DMS53 treated with DMSO at 0.1 percent for 48 hours (cell line): Measurements from ENCODE around the gene AZIN2.
A peak's percentile ranks its signal among the peaks of the same experiment; 100 is the strongest.
"Not testable (repeated sequence)": the region's sequence is repeated elsewhere in the genome, so short reads cannot be mapped to it uniquely, and the experiment has no call there.

Experiments
- DNase-seq: peaks from one replicate; lab custom pipeline; 2025; ENCODE audit not compliant: unreplicated experiment; lab: John Stamatoyannopoulos, UW

AZIN2 gene

DNA sequence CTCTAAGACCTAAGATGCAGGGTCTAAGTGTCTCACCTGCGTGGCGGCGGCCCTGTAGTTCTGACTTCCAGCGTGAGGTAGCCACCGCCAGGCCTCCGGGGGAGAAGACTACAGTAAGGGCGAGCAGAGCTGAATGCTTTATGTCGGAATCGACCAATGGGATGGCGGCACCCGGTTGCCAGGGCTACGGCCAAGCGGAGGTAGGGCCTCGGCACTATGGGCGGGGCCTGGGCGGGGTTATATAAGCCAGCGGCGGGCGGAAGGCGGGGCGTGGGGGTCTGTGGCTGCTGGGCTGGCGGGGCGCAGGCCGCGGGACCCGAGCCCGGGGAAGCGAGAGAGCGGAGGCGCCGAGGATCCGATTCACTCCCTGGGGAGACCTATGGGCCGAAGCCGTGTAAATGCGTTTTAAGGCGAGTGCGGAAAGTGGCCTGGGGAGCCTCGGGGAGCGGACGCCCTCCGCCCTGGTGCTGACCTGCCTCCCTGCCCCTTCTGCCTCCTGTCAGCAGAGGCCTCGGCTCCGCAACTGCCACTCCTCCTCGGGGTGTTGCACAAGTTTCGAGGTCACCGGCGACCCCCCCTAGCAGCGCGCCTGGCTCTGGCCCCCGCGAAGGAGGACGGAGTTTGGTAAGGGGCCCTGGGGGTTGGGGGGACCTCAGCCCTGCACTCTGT lies at the start of gene AZIN2:
Gene AZIN2, plus strand, starts transcription at position 269 of the 669 bp plus-strand sequence. CDS start 1,097 bp downstream, outside the sequence.
- peak; percentile 87 for DNase-seq

DNA sequence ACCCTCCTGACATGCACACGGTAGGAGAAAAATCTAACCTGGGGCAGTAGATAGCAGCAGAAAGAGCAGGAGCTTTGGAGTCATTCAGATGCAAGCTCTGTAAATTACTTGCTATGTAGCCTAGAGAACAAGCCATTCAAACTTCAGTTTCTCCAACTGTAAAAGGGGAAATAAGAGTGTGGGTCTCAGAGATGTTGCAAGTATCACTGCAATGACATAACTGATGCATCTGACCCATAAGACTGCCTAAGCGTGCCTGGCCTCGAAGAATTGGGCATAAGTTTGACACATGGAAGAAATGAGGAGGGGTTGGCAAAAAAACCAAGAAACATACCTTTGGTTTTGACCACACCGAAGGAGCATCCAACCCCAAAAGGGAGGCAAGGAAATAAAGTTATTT lies 49.4 kb upstream of the AZIN2 start:
- no peak for DNase-seq

DNA sequence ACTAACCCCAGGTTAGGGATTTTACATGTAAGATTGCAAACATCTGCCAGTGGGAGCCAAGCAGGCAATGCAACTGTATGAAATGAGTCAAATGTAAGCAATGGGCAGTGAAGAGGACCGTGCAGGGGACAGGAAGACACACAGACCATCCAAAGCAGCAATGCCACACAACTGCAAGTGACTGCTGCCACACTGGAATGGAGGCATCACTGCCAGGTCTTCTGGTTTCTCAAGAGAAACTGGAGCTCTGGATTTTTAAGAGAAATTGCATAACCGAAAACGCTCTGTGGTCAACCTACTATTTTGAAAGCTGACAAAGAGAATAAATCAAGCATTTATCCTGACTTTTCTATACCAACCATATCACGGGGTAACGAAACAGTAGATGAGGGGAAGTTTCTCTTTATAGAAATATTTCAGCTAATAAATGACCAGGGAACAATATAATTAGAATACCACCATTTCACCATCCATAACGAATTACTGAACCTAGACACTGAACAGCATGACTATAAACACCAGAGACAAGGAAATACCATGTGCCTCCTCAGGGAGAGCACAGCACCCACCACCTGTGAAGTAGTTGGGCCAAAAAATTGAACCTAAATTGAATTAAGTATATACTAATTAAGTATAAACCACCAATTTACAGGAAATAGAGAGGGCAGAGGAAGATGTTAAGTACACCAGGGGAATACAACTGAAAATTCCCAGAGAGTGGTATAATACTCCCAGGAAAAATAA lies 48.7 kb upstream of the AZIN2 start:
- DNase-seq, result no peak

DNA sequence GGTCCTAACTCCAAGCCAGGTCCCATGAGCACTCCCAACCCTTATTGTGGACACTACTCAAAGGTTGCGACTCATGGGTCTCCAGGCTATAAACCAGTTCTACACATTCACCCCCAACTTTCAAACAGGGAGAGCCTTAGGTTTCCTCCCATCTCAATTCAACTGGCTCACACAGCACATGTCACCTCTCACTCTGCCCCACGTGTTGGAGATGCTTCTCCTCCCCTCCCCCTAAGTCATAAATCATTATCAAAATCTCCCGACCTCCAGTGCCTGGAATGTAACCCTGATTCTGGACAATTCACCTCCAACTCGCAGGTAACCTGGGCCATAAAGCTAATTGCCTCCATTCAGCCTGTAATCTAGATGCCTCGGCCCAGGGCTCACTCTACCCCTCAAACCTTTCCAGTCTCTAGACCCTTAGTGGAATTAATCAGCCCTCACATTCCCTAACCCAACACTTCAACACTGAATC lies 44.9 kb upstream of the AZIN2 start:
- no peak for DNase-seq

DNA sequence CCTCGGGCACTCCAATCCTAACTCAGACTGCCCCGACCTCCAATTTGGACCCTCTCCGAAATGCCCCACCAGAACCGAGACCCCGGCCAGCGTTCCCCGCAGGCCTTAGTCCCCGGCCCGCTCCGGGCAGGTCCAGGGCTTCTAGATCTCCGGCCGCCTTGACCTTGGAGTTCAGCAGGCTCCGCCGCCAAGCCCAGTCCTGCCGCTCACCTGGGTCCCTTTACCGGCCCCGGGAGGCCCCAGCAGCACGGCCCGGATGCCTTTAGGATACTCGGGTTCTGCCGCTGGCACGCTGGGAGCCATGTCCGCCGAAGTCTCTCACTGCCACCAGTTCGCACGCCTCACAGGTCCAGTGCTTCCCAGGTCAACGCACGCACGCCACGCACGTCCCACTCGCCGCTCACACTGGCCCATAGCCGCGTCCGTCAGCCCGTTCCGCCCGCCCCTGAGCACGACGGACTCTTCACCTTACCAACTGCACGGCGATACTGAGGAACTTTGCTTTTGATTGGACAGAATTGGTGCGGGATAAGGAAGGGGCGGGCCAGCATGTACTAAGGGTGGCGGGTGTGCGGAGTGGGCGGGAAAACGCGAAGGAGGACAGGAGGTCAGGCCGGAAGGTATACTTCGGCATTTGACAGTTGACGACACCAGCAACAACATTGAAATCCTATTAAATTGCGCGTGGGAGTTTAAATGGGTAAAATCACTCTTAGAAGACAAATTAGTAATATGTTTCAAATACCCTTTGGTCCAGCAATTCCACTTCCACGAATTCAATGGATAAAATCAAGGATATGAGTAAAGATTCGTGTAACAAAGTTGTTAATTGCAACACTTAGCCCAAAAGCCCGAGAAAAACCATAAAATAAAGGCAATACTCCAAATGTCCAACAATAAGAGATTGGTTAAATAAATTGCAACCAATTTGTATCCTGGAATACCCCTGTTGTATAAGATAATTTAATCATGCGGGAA lies 44.1 kb upstream of the AZIN2 start, which contains the start of gene AK2:
Gene AK2, minus strand, starts transcription at position 358 of the 978 bp plus-strand sequence. Its CDS starts 55 bp downstream, at position 303.
- peak; percentile 98 for DNase-seq

DNA sequence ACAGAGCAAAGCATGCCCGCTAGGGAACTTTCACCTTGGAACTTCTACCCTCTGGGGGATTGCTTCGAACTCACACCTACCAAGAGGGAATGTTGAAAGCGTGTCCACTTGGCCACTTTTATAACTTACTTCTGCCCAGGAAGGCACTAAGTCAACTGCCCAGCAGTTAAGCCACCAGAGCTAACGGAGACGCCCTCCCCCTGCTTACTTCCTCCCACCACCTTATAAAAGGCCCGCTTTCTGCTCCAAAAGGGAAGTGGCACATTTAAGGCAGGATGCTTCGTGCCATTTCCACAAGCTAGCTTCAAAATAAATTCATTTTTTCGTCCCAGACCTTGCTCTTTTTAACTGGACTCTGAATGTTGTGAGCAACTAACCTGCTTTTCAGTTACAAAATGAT lies 41.1 kb upstream of the AZIN2 start:
- DNase-seq, result no peak

DNA sequence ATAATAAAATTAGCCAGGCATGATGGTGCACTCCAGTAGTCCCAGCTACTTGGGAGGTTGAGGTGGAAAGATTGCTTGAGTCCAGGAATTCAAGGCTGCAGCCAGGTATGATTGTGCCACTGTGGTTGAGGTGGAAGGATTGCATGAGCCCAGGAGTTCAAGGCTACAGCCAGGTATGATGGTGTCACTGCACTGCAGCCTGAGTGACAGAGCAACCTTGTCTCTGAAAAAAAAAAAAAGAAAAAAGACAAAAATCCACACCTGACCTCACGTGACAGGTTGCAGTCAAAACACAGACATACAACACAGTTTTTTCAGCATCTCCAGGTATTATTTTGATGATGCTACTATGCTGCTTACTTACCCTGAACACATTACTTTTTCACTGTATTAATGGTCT lies 39.9 kb upstream of the AZIN2 start:
- no peak for DNase-seq

DNA sequence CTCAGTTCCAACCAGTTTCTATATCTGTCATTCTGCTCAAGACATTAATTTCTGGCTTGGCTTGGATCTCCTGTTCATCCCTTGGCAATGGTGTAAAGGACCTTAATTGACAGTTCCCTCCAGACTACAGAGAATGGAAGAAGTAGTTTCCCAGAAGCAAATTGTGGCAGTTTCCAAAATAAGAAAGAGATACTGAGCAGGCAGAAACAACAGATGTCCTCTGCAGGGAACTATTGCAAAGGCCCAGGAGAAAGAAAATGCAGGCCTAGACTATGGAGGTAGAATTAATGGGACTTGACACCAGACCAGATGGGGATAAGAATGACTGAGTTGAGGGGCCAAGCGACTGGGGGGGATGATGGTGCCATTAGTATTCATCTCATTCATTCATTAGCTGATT lies 38.1 kb upstream of the AZIN2 start:
- no peak for DNase-seq

DNA sequence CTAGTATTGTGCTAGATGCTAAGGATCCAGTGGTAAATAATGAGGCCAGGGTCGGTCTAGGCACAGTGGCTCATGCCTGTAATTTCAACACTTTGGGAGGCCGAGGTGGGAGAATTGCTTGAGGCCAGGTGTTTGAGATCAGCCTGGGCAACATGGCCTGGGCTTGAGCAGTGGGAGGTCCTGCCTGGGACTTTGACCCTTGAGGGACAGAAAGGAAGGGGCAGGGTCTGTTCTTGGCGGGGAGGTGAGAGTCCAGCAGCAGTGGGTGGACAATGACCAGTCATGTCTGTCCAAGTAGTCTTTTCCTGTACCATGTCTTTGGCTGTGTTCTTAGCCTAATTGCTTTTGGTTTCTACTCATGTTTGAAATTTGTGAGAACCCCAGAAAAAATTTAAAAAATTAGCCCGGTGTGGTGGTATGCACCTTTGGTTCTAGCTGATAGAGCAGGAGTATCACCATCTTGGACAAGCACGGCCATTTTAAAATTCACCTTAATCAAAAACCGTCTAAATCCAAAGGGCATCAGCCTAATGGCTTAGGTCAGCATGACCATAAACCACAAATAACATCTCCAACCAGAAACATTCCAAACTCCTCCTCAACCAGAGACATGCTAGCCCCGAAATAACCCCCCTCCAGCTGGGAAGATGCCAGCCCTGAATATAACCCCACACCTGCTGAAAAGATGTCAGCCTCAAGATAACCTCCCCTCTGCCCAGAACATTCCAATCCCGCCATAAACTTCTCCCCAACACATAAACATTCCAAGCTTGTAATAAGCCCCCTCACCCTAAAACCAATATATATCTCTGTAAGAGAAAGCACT lies 37.5 kb upstream of the AZIN2 start:
- DNase-seq, result no peak

DNA sequence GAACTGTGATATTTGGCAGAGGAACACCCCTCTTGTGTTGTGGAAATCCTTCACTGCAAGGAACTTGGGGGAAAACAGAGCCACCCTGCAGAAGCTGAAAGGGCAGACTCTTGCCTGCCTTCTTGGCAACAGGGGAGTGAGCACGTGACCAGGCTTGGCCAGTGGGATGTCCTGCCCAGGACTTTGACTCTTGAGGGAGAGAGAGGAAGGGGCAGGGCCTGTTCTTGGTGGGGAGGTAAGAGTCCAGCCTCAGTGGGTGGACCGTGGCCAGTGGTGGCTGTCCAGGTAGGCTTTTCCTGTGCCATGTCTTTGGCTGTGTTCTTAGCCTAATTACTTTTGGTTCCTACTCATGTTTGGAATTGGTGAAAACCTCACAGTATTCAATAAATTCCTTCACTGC lies 35.7 kb upstream of the AZIN2 start:
- no peak for DNase-seq

DNA sequence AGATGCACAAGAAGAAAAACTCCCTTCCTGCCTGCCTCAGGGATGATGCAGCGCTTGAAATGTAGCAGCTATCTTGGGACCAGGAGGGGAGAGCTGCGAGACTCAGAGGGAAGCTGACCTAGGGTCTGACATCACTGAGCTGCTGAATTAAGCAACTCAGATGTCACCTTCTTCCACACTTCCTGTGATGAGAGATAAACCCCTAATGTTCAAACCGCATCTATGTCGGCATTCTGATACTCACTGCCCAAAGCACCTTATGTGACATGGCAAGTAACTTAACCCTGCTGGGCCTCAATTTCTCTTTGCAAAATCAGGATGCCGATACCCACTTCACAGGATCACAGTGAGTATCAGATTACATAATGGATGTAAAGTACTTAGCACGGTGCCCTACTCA lies 35.1 kb upstream of the AZIN2 start:
- peak; percentile 74 for DNase-seq

DNA sequence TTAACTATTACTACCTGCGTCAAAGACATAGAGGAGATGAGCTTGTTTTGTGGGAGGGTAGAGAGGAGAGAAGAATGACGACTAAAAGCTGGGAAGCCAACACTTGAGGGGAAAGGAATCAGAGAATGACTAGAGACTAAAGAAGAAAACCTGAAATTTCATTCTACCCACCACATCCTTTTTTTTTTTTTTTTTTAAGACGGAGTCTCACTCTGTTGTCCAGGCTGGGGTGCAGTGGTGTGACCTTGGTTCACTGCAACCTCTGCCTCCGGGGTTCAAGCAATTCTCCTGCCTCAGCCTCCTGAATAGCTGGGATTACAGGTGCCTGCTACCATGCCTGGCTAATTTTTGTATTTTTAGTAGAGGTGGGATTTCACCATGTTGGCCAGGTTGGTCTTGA lies 34.7 kb upstream of the AZIN2 start:
- DNase-seq, result not testable (repeated sequence)

DNA sequence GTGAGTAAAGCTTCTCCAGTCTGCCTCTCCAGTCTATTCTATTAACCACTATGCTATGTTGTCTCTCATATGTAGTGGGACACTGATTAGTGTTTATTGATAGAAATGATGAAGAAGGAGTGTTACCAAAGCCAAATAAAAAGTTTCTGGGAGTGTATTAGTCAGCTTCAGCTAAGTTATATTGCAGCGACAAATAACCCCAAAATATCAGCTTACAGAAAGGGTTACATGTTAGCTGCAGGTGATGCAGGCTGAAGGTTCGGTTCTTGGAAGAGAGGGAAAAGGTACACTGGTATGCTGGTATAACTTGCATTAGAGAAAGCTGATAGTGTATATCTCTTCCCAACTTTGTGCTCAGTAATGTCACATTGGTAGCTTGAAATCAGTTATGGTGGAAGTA lies 33.7 kb upstream of the AZIN2 start:
- no peak for DNase-seq

DNA sequence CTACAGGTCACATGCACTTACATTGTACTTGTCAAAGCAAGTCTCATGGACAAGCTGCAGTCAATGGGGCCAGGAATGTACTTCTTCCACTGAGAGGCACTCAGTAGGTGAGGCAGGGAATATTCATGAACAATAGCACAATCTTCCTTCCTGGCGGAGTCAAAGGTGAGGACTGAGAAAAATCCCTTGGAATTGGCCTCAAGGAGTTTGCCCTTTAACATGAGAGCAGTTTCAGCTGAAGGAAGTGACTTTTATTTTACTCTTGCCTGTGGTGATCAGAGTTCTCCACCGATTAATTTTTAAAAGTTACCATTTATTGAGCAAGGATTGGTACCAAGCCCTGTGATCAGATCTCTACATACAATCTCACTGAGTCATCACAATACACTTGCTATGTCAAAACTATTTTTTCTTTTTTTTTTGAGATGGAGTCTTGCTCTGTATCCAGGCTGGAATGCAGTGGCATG lies 33.1 kb upstream of the AZIN2 start:
- no peak for DNase-seq

DNA sequence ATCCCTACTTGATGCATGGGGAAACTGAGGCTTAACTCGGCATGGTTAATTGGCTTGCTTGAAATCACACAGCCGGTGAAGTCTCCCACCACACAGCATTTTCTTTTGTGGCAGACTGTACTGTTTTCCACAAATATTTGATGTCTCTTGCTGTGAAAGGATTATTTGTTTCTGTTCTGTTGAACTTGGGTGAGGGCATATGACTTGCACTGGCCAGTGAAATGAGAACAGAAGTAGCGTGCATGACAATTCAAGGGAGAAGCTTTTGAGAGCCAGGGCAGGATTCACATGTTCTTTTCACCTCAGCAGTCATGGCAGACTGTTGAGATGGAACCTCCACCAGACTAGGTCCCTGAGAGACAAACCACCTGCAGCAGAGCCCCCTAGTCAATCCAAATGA lies 32.5 kb upstream of the AZIN2 start:
- no peak for DNase-seq

DNA sequence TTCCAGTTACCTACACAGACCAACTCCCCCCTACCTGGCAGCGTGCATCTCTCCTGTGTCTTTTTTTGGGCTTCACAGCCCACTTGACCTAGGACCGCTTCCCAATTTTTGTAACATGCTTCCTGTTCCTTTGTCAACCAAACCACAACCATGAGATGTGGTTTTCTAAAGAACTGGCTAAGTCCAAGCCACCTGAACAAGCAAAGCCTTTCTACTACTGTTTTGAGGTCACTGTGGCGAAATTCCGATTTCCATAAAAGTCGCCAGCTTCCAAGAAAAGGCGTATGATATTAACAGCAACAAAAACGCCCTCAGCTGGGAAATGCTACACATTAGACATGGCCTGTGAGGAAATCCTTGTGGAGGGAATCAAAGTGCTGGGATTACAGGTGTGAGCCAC lies 31.6 kb upstream of the AZIN2 start:
- DNase-seq, result no peak

DNA sequence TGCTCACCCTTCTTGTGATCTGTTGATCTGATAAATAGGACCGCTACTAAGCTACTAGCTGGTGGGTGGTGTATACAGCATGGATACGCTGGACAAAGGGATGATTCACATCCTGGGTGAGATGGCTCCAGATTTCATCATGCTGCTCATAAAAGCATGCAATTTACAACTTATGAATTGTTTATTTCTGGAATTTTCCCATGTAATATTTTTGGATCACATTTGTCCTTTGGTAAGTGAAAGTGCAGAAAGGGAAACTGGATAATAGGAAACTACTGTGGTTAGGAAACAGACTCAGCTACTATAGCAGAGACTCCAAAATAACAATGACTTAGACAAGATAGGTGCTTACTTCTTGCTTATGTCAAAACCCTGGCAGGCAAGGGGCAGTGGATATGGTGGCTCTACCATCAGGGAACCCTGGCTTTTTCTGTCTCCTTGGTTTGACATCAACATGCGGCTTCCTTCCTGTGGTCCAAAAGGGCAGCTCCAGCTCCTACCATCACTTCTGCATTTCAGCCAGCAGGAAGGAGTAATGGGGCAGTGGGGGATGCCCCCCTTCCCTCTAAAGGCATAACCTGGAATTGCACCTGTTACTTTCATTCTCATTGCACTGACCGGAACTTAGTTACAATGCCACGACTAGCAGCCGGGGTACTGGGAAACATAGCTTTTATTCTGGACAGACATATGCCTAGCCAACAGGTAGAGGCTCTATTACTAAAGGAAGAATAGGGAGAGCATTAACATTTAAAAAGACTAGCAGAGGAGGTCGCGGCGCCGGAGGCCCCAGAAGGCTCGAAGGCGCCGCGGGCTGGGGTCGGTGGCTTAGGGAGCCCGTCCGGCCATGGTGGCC lies 30.5 kb upstream of the AZIN2 start:
- peak; percentile 14 for DNase-seq

DNA sequence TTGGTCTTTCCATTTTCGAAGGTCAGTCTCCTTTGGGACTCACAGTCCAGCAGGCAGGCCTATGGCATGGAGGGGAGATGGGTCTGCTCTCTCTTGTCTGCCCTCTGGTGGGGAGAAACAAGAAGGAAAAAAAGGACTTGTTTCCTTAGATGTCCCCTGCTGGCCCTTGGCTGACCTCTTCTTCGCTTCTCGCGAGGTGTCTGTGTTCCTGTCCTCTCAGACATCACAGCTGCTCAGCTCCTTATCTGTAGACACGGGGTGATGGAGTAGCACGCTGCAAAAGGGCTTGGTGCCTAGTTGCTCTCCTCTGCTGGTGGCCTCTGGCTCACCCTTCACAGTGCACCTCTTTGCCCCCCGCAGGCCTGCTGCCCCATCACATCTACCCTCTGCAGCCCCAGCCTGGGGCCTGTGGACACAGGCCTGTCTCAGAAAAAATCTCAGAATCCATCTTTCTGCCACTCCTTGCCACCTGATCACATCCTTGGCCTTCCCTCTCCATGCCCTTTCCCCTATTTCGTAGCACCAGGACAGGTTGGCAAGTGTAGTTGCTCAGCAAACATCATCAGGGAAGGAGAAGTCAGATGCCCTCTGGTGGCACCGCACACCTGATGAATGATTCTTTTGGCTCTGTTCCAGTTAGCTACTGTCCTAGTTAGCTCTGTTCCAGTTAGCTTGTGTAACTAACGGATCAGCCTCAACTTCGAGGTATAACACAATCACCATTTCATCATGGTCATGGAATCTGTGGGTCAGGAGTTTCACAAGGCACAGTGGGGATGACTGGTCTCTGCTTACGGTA lies 25.5 kb upstream of the AZIN2 start:
- peak; percentile 91 for DNase-seq

DNA sequence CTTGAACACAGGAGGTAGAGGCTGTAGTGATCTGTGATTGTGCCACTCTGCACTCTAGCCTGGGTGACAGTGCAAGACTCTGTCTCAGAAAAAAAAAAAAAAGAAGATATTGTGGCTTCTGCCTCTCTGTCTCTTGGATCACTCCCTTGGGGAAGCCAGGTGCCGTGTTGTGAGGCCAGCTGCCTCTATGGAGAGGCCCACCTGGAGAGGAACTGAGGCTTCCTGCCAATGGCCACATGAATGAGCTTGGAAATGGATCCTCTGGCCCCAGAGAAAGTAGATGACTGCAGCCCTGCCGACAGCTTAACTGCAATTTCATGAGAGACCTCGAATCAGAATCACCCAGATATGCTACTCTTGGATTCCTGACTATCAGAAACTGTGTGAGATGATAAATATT lies 24.5 kb upstream of the AZIN2 start:
- no peak for DNase-seq
